Right lobe of liver (tissue), 6 donors: Measurements from ENCODE around the gene EFEMP1. TPM values are rescaled to one million over a fixed set of nuclear protein-coding genes. Genes with fewer than 3 reads are reported as not detected.
"Not testable (repeated sequence)": the region's sequence is repeated elsewhere in the genome, so short reads cannot be mapped to it uniquely, and the experiment has no call there.

Experiments
- ATAC-seq, 4 donors: fragments of 200-7000 bp; cut with Tn5 transposase; one replicate each; pipeline ENCODE4 v1.9.1; 2020; ENCODE audit warnings: mild to moderate bottlenecking in 4 of 4, moderate library complexity in 4 of 4
- DNase-seq, 3 donors: peaks; one replicate each; pipeline ENCODE4 v3.0.0-alpha.2; 2020
- H3K27ac ChIP-seq, 3 donors: fragments of 200-600 bp; one replicate each; pipeline ENCODE4 v1.8.0; 2022
- H3K27me3 ChIP-seq, 2 donors: fragments of 200-600 bp; one replicate each; pipeline ENCODE4 v1.8.0; 2022
- H3K36me3 ChIP-seq, 4 donors: fragments of 200-600 bp; sonication (generic) in 1 of 4; one replicate each; pipeline versions ENCODE4 v1.5.1 to v1.8.0; 2017 to 2022; ENCODE audit warnings: control low read depth in 1 of 4
- H3K4me1 ChIP-seq, 4 donors: fragments of 200-600 bp; sonication (generic) in 1 of 4; one replicate each; pipeline versions ENCODE4 v1.5.1 to v1.8.0; 2017 to 2022; ENCODE audit warnings: control low read depth in 1 of 4
- H3K4me3 ChIP-seq, 3 donors: fragments of 200-600 bp; one replicate each; pipeline ENCODE4 v1.8.0; 2022
- H3K9me3 ChIP-seq, 4 donors: fragments of 200-600 bp; sonication (generic) in 1 of 4; one replicate each; pipeline versions ENCODE4 v1.5.1 to v1.8.0; 2017 to 2022; ENCODE audit warnings: control low read depth in 1 of 4
- POLR2A ChIP-seq: fragments of 450-650 bp; IDR thresholded peaks from one replicate; pipeline ENCODE4 v1.6.1; 2017; ENCODE audit warnings: antibody characterized with exemption, mild to moderate bottlenecking
- WGBS: methylation state at CpG from one replicate; pipeline ENCODE4 v1.1.6; 2018; ENCODE audit warnings: low coverage, low lambda C conversion rate; ENCODE audit not compliant: insufficient coverage; ENCODE audit errors: missing lambda C conversion rate; 5-methylcytosine and 5-hydroxymethylcytosine counted together
- intact Hi-C, 2 donors: fragments of 100-400 bp; cut with DNase I; formaldehyde crosslinking; loops; one replicate each; pipeline versions ENCODE4 v1.11.2 to v1.14.1; 2022
- total RNA-seq, 6 experiments: library from RNA; depleted of rRNA in 2 of 6; stranded (reverse); fragments of >200 nt in 2 of 6; fragmentation: NEBNext Ultra II Directional in 3 of 6; extraction: Animal tissue kit (Norgen Biotek cat#: 25700) in 3 of 6; gene quantifications; one replicate each; pipeline versions ENCODE4 v1.1.0 to v1.2.4, GENCODE V29; 2016 to 2023
- TF ChIP-seq, protein P1 (sequence below), 4 donors: fragments of 200-600 bp in 3 of 4; fragments of 450-650 bp in 1 of 4; IDR thresholded peaks; one replicate each; pipeline versions ENCODE4 v1.5.1 to v1.8.0; 2016 to 2022; ENCODE audit warnings: antibody characterized with exemption in 4 of 4, mild to moderate bottlenecking in 2 of 4
- donor health status: DM: no; HTN: yes; CAD: no.
- donor health status: DM: no; HTN: no; CAD: no.
- donor health status: DM: no; HTN: no; CAD: no.
- donor health status: DM: no; HTN: yes; CAD: no.
- donor health status: DM: no; HTN: yes; CAD: no.

EFEMP1 gene
- total RNA-seq, 6 experiments from 2014 or later = 2.4 to 36.8 (median 9.0) TPM

- Histone ChIP-seq H3K27ac (no peak overlapping the region), H3K27me3 (no peaks in the 10 kb centered on the region), H3K4me1 (peaks cover 0 to 12% (median 3%) of the 10 kb centered on the region in 4 donors), H3K9me3 (no peaks in the 10 kb centered on the region), H3K36me3 (no peaks in the 10 kb centered on the region), H3K4me3 (no peak overlapping the region)
- DNase-seq (no peak), ATAC-seq (no peak)
- 83% methylated on average over 1 of the region's 1 CpG for WGBS
- intact Hi-C loops = no loop called here
- TF ChIP-seq, protein P1, sequence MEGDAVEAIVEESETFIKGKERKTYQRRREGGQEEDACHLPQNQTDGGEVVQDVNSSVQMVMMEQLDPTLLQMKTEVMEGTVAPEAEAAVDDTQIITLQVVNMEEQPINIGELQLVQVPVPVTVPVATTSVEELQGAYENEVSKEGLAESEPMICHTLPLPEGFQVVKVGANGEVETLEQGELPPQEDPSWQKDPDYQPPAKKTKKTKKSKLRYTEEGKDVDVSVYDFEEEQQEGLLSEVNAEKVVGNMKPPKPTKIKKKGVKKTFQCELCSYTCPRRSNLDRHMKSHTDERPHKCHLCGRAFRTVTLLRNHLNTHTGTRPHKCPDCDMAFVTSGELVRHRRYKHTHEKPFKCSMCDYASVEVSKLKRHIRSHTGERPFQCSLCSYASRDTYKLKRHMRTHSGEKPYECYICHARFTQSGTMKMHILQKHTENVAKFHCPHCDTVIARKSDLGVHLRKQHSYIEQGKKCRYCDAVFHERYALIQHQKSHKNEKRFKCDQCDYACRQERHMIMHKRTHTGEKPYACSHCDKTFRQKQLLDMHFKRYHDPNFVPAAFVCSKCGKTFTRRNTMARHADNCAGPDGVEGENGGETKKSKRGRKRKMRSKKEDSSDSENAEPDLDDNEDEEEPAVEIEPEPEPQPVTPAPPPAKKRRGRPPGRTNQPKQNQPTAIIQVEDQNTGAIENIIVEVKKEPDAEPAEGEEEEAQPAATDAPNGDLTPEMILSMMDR (IDR thresholded peaks at IDR 0.05) = no peak
- TF ChIP-seq POLR2A = no peak
Observed at GRCh38 chr2:55840460-55840859, 83.1 kb downstream of the EFEMP1 start.

DNA sequence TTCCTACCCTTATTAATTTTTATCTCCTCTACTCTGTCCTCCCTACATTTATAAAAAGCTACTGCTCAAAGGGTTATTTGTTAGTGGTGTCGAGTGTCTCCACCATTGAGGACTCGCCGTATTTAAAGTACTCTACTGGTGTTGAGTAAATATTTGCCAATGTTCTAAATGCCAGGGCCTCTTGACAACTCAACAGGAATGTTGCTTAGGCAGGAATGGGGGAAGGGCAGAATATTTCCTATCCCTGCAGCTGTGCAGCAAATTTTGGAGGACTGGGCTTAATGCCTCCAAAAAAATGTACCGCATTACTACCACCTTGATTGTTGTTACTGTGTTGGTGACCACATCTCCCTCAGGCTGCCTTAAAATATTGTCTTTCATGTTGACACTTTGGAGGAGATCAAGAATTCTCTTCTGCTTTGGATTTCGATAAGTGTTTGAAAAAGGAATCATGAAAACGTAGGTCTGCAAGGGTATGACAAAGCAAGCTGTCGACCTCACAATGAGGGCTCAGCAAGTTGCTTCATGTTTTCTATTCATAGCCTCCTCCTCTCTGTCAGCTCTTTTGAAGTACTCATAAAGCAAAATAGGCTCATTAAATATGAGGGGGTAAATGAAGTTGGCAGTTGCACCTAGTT, 84.3 kb downstream of the EFEMP1 start:
- peak; percentile 92 to 96 (median 94) for ATAC-seq
- Histone ChIP-seq H3K27ac (no peak overlapping the region), H3K9me3 (no peaks in the 10 kb centered on the region), H3K4me3 (no peak overlapping the region), H3K36me3 (no peaks in the 10 kb centered on the region), H3K4me1 (peaks cover 0 to 12% (median 3%) of the 10 kb centered on the region in 4 donors), H3K27me3 (no peaks in the 10 kb centered on the region)
- intact Hi-C loops = no loop called here
- peak in 1 of 3 donors; percentile 48 for DNase-seq
- TF ChIP-seq, protein P1 (IDR thresholded peaks at IDR 0.05) = no peak
- no peak for TF ChIP-seq POLR2A
- WGBS = 37% methylated on average over 7 of the region's 7 CpGs

- H3K9me3 ChIP-seq = no peaks in the 10 kb centered on the region
- H3K4me3 ChIP-seq = no peak overlapping the region
- 94% methylated on average over 1 of the region's 1 CpG for WGBS
- H3K27ac ChIP-seq = no peak overlapping the region
- no peaks in the 10 kb centered on the region for H3K27me3 ChIP-seq
- DNase-seq = no peak
- TF ChIP-seq, protein P1 (IDR thresholded peaks at IDR 0.05) = no peak
- TF ChIP-seq POLR2A = no peak
- H3K36me3 ChIP-seq = no peaks in the 10 kb centered on the region
- intact Hi-C loops = no loop called here
- peaks cover 0 to 12% (median 3%) of the 10 kb centered on the region in 4 donors for H3K4me1 ChIP-seq
- no peak for ATAC-seq
Observed at GRCh38 chr2:55838653-55839052, 84.9 kb downstream of the EFEMP1 start.

GRCh38 chr2:55838117-55838516, 85.5 kb downstream of the EFEMP1 start:
- WGBS = 56% methylated on average over 1 of the region's 1 CpG
- H3K27me3 ChIP-seq, H3K27ac ChIP-seq, H3K36me3 ChIP-seq, intact Hi-C loops, H3K9me3 ChIP-seq, ATAC-seq, H3K4me3 ChIP-seq, DNase-seq: not testable (repeated sequence)
- peaks cover 0 to 12% (median 3%) of the 10 kb centered on the region in 4 donors for H3K4me1 ChIP-seq

- TF ChIP-seq, protein P1 (IDR thresholded peaks at IDR 0.05) = no peak
- TF ChIP-seq POLR2A = no peak
- H3K36me3 ChIP-seq = no peaks in the 10 kb centered on the region
- H3K9me3 ChIP-seq = no peaks in the 10 kb centered on the region
- WGBS = 55% methylated on average over 5 of the region's 9 CpGs
- intact Hi-C loops = no loop called here
- no peaks in the 10 kb centered on the region for H3K27me3 ChIP-seq
- no peak overlapping the region for H3K4me3 ChIP-seq
- ATAC-seq (no peak), DNase-seq (no peak)
- H3K4me1 ChIP-seq = peaks cover 0 to 12% (median 3%) of the 10 kb centered on the region in 4 donors
- no peak overlapping the region for H3K27ac ChIP-seq
Observed at GRCh38 chr2:55837073-55837472, 86.5 kb downstream of the EFEMP1 start.

GRCh38 chr2:55831671-55832410, 91.7 kb downstream of the EFEMP1 start:
- not testable (repeated sequence) for ATAC-seq, H3K27ac ChIP-seq
- WGBS = 26% methylated on average over 2 of the region's 2 CpGs

More at GRCh38 chr2:55831671-55832410, 91.7 kb downstream of the EFEMP1 start:
- H3K27me3 ChIP-seq, H3K4me3 ChIP-seq, H3K4me1 ChIP-seq, DNase-seq, H3K36me3 ChIP-seq, intact Hi-C loops, H3K9me3 ChIP-seq: not testable (repeated sequence)
